ENCODE results near the gene CADPS2.

The CADPS2 gene

DNA sequence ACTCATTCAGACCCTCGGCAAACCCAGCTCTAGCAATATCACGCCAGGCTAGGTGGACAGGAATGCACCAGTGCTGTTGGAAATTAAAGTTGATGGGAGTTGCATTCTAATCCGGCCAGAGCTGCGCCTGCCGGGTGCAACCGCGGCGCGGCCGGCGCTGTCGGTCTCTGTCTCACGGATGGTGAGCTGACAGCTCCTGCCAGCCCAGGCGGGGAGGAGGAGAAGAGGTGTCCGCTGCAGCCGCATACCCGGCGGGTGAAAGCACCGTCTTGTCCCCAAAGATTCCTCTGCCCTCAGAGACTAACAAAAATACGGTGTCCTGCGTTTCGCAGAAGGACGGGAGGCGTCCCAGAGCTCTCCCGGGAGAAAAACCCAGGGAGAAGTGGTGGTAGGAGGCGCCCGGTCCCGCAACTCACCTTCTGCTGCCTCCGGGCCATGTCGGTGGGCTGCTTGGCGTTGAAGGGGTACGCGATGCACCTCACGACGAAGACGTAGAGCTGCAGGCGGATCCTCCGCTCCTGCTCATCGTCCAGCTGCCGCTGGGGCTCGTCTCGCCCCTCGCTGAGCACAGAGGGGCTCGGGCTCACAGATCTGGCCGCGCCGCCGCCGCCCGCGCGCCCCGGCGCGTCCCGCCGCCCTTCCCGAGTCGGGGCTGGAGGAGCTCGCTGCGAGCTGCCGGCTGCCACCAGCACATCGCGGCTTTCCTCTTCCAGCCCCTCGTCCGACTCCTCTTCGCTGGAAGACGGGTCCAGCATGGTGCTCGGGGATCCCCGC lies 490 bp downstream of the CADPS2 start:
- in situ Hi-C loops (cut with HindIII; ENCODE audit: low sequenced_read_pairs), result no loop called here
- TF ChIP-seq, protein P1, sequence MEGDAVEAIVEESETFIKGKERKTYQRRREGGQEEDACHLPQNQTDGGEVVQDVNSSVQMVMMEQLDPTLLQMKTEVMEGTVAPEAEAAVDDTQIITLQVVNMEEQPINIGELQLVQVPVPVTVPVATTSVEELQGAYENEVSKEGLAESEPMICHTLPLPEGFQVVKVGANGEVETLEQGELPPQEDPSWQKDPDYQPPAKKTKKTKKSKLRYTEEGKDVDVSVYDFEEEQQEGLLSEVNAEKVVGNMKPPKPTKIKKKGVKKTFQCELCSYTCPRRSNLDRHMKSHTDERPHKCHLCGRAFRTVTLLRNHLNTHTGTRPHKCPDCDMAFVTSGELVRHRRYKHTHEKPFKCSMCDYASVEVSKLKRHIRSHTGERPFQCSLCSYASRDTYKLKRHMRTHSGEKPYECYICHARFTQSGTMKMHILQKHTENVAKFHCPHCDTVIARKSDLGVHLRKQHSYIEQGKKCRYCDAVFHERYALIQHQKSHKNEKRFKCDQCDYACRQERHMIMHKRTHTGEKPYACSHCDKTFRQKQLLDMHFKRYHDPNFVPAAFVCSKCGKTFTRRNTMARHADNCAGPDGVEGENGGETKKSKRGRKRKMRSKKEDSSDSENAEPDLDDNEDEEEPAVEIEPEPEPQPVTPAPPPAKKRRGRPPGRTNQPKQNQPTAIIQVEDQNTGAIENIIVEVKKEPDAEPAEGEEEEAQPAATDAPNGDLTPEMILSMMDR (IDR thresholded peaks at IDR 0.05; ENCODE audit: low read depth, low read length, missing control alignments), result peak; percentile 18
- peak overlapping the region; percentile 81 for H3K4me3 ChIP-seq (ENCODE audit: low read depth, low read length)
- no peak for DNase-seq (ENCODE audit: low read depth)

DNA sequence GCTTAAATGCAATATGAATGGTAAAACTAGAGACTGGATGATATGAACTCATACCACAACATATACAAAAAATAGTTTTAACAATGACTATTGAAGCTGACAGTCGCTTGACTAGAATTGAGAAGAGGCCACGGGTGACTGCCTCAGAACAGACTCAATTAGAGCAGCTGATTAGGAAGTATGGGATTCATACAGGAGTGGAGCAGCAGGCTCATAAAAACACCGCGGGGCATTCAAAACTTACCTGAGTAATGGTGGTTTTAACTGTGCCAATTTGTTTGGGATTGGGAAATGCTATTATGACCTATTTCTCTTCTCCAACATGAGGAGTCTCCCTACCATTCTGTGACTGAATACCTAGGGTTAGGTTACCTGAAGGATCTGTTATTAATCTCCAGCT lies 2.1 kb downstream of the CADPS2 start:
- in situ Hi-C loops (cut with HindIII; ENCODE audit: low sequenced_read_pairs), result no loop called here
- TF ChIP-seq, protein P1 (IDR thresholded peaks at IDR 0.05; ENCODE audit: low read depth, low read length, missing control alignments), result no peak
- H3K4me3 ChIP-seq (ENCODE audit: low read depth, low read length), result no peak overlapping the region
- no peak for DNase-seq (ENCODE audit: low read depth)

DNA sequence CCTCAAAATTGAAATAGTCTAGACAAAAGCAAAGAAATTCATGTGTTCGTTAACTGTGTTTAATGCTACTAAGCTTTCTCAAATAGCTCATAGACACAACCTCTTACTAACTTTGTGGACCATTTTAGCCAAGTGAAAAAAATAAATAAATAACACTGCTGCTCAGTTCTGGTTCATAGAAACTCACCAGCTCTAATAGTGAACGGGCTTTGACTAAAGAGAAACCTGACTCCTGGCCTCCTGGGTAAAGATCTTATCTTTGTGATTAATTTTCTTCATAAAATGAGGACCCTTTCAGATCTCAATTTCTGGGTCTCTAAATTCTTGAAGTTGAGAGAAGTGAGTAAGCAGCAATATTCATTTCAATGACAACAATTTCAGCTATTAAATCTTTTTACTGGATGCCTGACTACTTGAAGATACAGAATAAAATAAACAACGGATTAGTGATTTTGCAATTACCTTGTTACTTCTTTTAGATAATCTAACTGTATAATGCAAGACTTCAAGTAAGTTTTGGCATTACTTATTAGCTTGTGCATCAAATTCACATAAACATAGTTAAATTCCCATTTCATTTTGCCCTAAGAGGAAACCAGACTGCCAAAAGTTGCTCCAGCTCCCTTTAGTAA lies 3.1 kb downstream of the CADPS2 start:
- DNase-seq (ENCODE audit: low read depth), result no peak
- in situ Hi-C loops (cut with HindIII; ENCODE audit: low sequenced_read_pairs), result no loop called here
- TF ChIP-seq, protein P1 (IDR thresholded peaks at IDR 0.05; ENCODE audit: low read depth, low read length, missing control alignments), result no peak
- no peak overlapping the region for H3K4me3 ChIP-seq (ENCODE audit: low read depth, low read length)

DNA sequence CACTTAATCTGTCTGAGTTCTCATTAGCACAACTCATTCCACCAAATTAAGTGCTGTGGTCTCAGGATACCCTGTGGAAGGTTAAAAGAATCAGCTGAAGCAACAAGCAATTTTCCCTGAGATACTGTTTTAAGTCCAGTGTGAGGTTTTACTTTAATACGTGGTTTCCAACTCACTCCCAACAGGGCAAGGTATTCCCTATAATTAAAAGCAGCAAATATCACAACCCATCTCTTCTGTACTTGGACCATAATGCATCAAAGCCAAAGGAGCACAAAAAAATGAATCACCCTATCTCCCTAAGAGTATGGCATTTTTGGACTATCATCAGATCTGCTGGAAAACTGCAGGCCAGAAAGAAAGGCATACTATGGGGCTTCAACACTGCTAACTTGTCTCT lies 4.9 kb downstream of the CADPS2 start:
- no peak for DNase-seq (ENCODE audit: low read depth)
- TF ChIP-seq, protein P1 (IDR thresholded peaks at IDR 0.05; ENCODE audit: low read depth, low read length, missing control alignments), result no peak
- in situ Hi-C loops (cut with HindIII; ENCODE audit: low sequenced_read_pairs), result no loop called here
- no peak overlapping the region for H3K4me3 ChIP-seq (ENCODE audit: low read depth, low read length)

DNA sequence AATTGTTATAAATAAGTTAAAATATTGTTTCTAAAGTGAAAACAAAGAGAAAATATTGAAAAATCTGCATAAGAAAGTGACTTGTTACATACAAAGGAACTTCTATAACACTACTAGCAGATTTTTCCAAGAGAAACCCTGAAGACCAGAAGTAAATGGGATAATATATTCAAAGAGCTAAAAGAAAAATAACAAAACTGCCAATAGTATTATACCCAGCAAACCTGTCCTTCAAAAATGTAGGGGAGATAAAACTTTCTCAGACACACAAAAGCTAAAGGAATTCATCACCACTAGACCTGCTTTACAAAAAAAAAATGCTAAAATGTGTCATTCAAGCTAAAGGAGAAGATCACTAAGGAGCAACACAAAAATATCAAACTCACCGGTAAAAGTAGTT lies 17.0 kb downstream of the CADPS2 start:
- H3K4me3 ChIP-seq (ENCODE audit: low read depth, low read length), result no peak overlapping the region
- no peak for DNase-seq (ENCODE audit: low read depth)
- TF ChIP-seq, protein P1 (IDR thresholded peaks at IDR 0.05; ENCODE audit: low read depth, low read length, missing control alignments), result no peak
- in situ Hi-C loops (cut with HindIII; ENCODE audit: low sequenced_read_pairs), result no loop called here

DNA sequence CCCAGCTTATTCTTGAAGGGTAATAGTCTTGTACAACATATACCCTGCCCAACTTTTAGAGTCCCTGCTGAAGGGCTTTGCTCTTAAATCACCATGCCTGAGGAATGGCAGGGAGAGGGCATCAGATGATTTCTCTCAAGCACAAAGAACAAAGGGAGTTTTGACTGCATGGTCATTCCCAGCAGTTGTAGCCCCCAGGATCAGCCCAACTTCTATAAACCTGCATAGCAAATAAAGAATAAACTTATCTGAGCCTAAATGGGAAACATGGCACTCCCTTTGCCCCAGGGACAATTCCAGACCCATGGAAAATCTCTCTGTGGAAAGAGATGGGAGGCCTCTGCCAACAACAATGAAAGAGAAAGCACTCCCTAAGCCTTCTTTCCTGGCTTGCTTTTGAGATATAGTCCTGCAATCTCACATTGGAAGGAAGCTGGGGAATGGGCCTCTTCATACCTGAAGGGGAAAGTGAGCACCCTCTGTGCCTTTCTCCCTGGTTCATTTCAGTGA lies 18.7 kb downstream of the CADPS2 start:
- TF ChIP-seq, protein P1 (IDR thresholded peaks at IDR 0.05; ENCODE audit: low read depth, low read length, missing control alignments), result no peak
- in situ Hi-C loops (cut with HindIII; ENCODE audit: low sequenced_read_pairs), result no loop called here

More for the DNA sequence above, 18.7 kb downstream of the CADPS2 start:
- H3K4me3 ChIP-seq (ENCODE audit: low read depth, low read length), result no peak overlapping the region
- no peak for DNase-seq (ENCODE audit: low read depth)
